ENCODE data around the gene RECK.

The RECK gene

GRCh38 chr9:36030871-36031270, 5.8 kb upstream of the RECK start:
- Histone ChIP-seq H3K27me3 (ENCODE audit: control insufficient read depth, low read length) (peaks cover 17% of the 10 kb centered on the region), H3K4me3 (ENCODE audit: low read length) (no peak overlapping the region), H3F3A (ENCODE audit: control insufficient read depth, insufficient read depth) (no peaks in the 10 kb centered on the region; the same call in 1 of the 2 replicates), H3K79me2 (ENCODE audit: control insufficient read depth, low read length) (no peaks in the 10 kb centered on the region), H3K9me3 (ENCODE audit: control insufficient read depth, insufficient read depth, low read length) (no peaks in the 10 kb centered on the region), H3K36me3 (ENCODE audit: control insufficient read depth, low read length) (no peaks in the 10 kb centered on the region), H3K9me2 (replicated peaks; ENCODE audit: control insufficient read depth, low read length) (no peaks in the 10 kb centered on the region), H4K20me1 (ENCODE audit: control insufficient read depth, insufficient read depth, low read depth, low read length) (no peaks in the 10 kb centered on the region), H3K4me1 (ENCODE audit: control insufficient read depth, low read length) (peaks cover 20% of the 10 kb centered on the region), H3K4me2 (ENCODE audit: low read length) (no peak overlapping the region), H3K27ac (ENCODE audit: low read depth, low read length) (no peak overlapping the region)
- TF ChIP-seq, protein P1, sequence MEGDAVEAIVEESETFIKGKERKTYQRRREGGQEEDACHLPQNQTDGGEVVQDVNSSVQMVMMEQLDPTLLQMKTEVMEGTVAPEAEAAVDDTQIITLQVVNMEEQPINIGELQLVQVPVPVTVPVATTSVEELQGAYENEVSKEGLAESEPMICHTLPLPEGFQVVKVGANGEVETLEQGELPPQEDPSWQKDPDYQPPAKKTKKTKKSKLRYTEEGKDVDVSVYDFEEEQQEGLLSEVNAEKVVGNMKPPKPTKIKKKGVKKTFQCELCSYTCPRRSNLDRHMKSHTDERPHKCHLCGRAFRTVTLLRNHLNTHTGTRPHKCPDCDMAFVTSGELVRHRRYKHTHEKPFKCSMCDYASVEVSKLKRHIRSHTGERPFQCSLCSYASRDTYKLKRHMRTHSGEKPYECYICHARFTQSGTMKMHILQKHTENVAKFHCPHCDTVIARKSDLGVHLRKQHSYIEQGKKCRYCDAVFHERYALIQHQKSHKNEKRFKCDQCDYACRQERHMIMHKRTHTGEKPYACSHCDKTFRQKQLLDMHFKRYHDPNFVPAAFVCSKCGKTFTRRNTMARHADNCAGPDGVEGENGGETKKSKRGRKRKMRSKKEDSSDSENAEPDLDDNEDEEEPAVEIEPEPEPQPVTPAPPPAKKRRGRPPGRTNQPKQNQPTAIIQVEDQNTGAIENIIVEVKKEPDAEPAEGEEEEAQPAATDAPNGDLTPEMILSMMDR (IDR thresholded peaks at IDR 0.05; ENCODE audit: low read depth, low read length, poor library complexity, severe bottlenecking) = no peak
- TF ChIP-seq EZH2phosphoT487 (IDR thresholded peaks at IDR 0.05; ENCODE audit: borderline replicate concordance, low read length) = no peak

GRCh38 chr9:36031774-36032555, 4.7 kb upstream of the RECK start:
- Histone ChIP-seq H3K27me3 (ENCODE audit: control insufficient read depth, low read length) (peaks cover 17% of the 10 kb centered on the region), H3K4me1 (ENCODE audit: control insufficient read depth, low read length) (peaks cover 24% of the 10 kb centered on the region), H3K9me2 (replicated peaks; ENCODE audit: control insufficient read depth, low read length) (no peaks in the 10 kb centered on the region), H3K4me2 (ENCODE audit: low read length) (no peak overlapping the region), H4K20me1 (ENCODE audit: control insufficient read depth, insufficient read depth, low read depth, low read length) (no peaks in the 10 kb centered on the region), H3K79me2 (ENCODE audit: control insufficient read depth, low read length) (no peaks in the 10 kb centered on the region), H3K4me3 (ENCODE audit: low read length) (no peak overlapping the region), H3K9me3 (ENCODE audit: control insufficient read depth, insufficient read depth, low read length) (no peaks in the 10 kb centered on the region), H3K27ac (ENCODE audit: low read depth, low read length) (no peak overlapping the region), H3F3A (ENCODE audit: control insufficient read depth, insufficient read depth) (no peaks in the 10 kb centered on the region; the same call in 1 of the 2 replicates), H3K36me3 (ENCODE audit: control insufficient read depth, low read length) (no peaks in the 10 kb centered on the region)
- TF ChIP-seq, protein P1 (IDR thresholded peaks at IDR 0.05; ENCODE audit: low read depth, low read length, poor library complexity, severe bottlenecking) = no peak
- no peak for TF ChIP-seq EZH2phosphoT487 (IDR thresholded peaks at IDR 0.05; ENCODE audit: borderline replicate concordance, low read length)

DNA sequence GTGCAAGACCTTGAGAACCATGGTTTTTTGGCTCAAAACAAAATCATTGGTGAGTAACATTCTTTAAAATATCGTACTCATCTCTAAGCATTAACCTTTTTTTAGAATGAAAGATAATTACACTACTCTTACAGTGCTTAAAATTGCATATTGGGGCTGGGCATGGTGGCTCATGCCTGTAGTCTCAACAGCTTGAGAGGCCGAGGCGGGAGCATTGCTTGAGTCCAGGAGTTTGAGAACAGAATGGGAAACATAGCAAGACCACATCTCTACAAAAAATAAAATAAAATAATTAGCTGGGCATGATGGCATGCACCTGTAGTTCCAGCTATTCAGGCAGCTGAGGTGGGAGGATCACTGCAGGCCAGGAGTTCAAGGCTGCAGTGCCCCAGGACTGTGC, 2.9 kb upstream of the RECK start:
- no peaks in the 10 kb centered on the region for H3K9me2 ChIP-seq (replicated peaks; ENCODE audit: control insufficient read depth, low read length)
- H3K27me3 ChIP-seq (ENCODE audit: control insufficient read depth, low read length) = peaks cover 28% of the 10 kb centered on the region
- H3K4me2 ChIP-seq (ENCODE audit: low read length) = no peak overlapping the region
- H3K4me3 ChIP-seq (ENCODE audit: low read length) = no peak overlapping the region
- TF ChIP-seq, protein P1 (IDR thresholded peaks at IDR 0.05; ENCODE audit: low read depth, low read length, poor library complexity, severe bottlenecking) = no peak
- TF ChIP-seq EZH2phosphoT487 (IDR thresholded peaks at IDR 0.05; ENCODE audit: borderline replicate concordance, low read length) = no peak
- H4K20me1 ChIP-seq (ENCODE audit: control insufficient read depth, insufficient read depth, low read depth, low read length) = no peaks in the 10 kb centered on the region
- H3F3A ChIP-seq (ENCODE audit: control insufficient read depth, insufficient read depth) = no peaks in the 10 kb centered on the region; the same call in 1 of the 2 replicates
- peaks cover 5% of the 10 kb centered on the region for H3K79me2 ChIP-seq (ENCODE audit: control insufficient read depth, low read length)
- no peaks in the 10 kb centered on the region for H3K36me3 ChIP-seq (ENCODE audit: control insufficient read depth, low read length)
- H3K27ac ChIP-seq (ENCODE audit: low read depth, low read length) = no peak overlapping the region
- H3K9me3 ChIP-seq (ENCODE audit: control insufficient read depth, insufficient read depth, low read length) = no peaks in the 10 kb centered on the region
- peaks cover 31% of the 10 kb centered on the region for H3K4me1 ChIP-seq (ENCODE audit: control insufficient read depth, low read length)

Data from DOHH2 (cell line).